DOHH2 (cell line): ENCODE data around the gene ZCCHC12.

ENCODE experiments used
- EZH2phosphoT487 ChIP-seq: fragments of 200-600 bp; sonication (generic); IDR thresholded peaks from 2 replicates; pipeline ENCODE4 v1.6.1; 2017; ENCODE audit warnings: borderline replicate concordance, mild to moderate bottlenecking, antibody characterized with exemption, low read length, moderate library complexity, mixed read lengths
- TF ChIP-seq, protein P1 (sequence below): fragments of 200-600 bp; sonication (generic); IDR thresholded peaks from one replicate; pipeline ENCODE4 v1.5.1; 2014; ENCODE audit warnings: antibody characterized with exemption, mild to moderate bottlenecking, low read depth, low read length; ENCODE audit not compliant: poor library complexity, severe bottlenecking

DNA sequence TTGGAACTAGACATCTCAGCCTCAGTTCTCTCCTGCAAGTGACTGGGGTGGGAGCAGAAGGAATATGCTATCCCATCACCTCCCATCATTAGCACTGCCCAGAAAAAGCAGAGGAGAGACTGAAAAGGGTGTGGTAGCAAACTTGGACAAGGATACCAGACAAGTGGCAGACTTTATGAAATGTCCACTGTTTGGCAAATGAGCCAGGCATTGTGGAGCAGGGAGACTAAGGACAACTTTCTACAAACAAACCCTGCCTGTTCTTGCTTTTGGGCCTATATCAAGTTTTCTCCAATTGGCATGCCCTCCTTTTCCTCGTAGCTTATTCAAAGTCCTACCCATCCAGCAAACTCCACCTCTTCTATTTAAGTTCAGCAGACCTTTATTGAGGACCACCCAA, 41.6 kb downstream of the ZCCHC12 start:
- TF ChIP-seq, protein P1, sequence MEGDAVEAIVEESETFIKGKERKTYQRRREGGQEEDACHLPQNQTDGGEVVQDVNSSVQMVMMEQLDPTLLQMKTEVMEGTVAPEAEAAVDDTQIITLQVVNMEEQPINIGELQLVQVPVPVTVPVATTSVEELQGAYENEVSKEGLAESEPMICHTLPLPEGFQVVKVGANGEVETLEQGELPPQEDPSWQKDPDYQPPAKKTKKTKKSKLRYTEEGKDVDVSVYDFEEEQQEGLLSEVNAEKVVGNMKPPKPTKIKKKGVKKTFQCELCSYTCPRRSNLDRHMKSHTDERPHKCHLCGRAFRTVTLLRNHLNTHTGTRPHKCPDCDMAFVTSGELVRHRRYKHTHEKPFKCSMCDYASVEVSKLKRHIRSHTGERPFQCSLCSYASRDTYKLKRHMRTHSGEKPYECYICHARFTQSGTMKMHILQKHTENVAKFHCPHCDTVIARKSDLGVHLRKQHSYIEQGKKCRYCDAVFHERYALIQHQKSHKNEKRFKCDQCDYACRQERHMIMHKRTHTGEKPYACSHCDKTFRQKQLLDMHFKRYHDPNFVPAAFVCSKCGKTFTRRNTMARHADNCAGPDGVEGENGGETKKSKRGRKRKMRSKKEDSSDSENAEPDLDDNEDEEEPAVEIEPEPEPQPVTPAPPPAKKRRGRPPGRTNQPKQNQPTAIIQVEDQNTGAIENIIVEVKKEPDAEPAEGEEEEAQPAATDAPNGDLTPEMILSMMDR = no peak
- TF ChIP-seq EZH2phosphoT487 = no peak
